ENCODE measurements around the gene PHF1.

Gene PHF1

GRCh38 chr6:33418690-33419291 is 8.0 kb downstream of the PHF1 start:
- peak; percentile 44 for DNase-seq (ENCODE audit: low spot score)

- DNase-seq (ENCODE audit: low spot score): peak; percentile 42
Observed at GRCh38 chr6:33419580-33420490, 9.0 kb downstream of the PHF1 start, which contains the start of gene SYNGAP1. SYNGAP1 (plus strand) TSS chr6:33420065; CDS start chr6:33420265, 200 bp downstream.

- DNase-seq (ENCODE audit: low spot score): no peak
Observed at GRCh38 chr6:33420491-33421343, 9.9 kb downstream of the PHF1 start.

- DNase-seq (ENCODE audit: low spot score): no peak
Observed at GRCh38 chr6:33421344-33421643, 10.5 kb downstream of the PHF1 start.

- DNase-seq (ENCODE audit: low spot score): no peak
Observed at GRCh38 chr6:33423777-33424176, 13.0 kb downstream of the PHF1 start.

- DNase-seq (ENCODE audit: low spot score): no peak
Observed at GRCh38 chr6:33424855-33425667, 14.2 kb downstream of the PHF1 start.

- DNase-seq (ENCODE audit: low spot score): peak; percentile 87
Observed at GRCh38 chr6:33425668-33426577, 15.1 kb downstream of the PHF1 start.

GRCh38 chr6:33426590-33427511 is 16.0 kb downstream of the PHF1 start:
- peak; percentile 37 for DNase-seq (ENCODE audit: low spot score)

- peak; percentile 60 for DNase-seq (ENCODE audit: low spot score)
Observed at GRCh38 chr6:33427585-33428223, 16.9 kb downstream of the PHF1 start.

- DNase-seq (ENCODE audit: low spot score): peak; percentile 28
Observed at GRCh38 chr6:33428224-33428965, 17.6 kb downstream of the PHF1 start.

GRCh38 chr6:33428966-33429749 is 18.3 kb downstream of the PHF1 start:
- DNase-seq (ENCODE audit: low spot score): no peak

GRCh38 chr6:33429750-33430052 is 18.9 kb downstream of the PHF1 start:
- DNase-seq (ENCODE audit: low spot score): peak; percentile 55

GRCh38 chr6:33430334-33430733 is 19.5 kb downstream of the PHF1 start:
- no peak for DNase-seq (ENCODE audit: low spot score)

- peak; percentile 85 for DNase-seq (ENCODE audit: low spot score)
Observed at GRCh38 chr6:33430991-33431879, 20.4 kb downstream of the PHF1 start.

GRCh38 chr6:33431880-33432541 is 21.2 kb downstream of the PHF1 start:
- no peak for DNase-seq (ENCODE audit: low spot score)

- DNase-seq (ENCODE audit: low spot score): no peak
Observed at GRCh38 chr6:33432546-33432945, 21.7 kb downstream of the PHF1 start.
